HG03439 (cell line): ENCODE measurements around the gene DOLK.

Experiments used
- ATAC-seq: cut with Tn5 transposase; IDR thresholded peaks from one replicate; pipeline ENCODE4 v1.9.1; 2021; ENCODE audit warnings: mild to moderate bottlenecking, moderate library complexity; ENCODE audit not compliant: unreplicated experiment

The DOLK gene

DNA sequence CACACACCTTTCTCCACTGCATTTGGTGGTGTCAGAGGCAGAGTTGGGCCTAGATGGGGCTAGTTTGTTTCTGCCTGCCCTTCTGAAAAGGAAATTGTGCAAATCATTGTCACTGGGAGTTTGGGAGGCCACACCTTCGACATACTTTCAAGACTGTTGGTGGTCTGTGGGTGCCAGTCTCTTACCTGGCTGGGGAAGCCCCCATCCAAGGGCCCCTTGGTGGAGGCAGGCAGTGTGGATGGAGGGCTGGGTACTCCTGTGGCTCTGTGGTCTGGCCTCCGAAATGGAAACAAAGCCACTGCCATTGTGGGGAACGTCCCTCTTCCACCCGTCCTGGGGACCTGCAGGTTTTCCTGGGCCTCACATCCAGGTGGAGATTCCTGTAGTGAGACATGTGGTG is 37.5 kb downstream of the DOLK start:
- ATAC-seq: no peak

GRCh38 chr9:128908372-128908771 is 39.0 kb downstream of the DOLK start:
- no peak for ATAC-seq

DNA sequence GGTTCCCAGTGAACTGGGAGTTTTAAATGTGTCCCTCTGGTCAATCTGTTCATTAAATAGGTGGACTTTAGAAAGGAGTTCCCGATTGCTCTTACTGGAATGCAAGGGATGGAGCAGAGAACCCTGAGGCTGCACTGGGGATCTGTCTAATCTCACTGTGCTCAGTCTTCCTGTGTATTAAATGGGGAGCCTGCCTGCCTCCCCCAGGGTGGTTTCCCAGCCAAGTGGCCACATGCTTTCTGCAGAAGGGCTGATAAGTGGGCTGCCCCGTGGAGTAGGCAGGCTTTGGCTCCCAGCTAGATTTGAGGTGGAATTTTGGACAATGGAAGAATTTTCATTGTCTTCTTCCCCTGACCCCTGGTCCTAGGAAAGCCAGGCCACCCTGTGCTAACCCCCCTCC is 40.7 kb downstream of the DOLK start:
- no peak for ATAC-seq

- ATAC-seq: no peak
Observed at GRCh38 chr9:128905964-128906363, 41.4 kb downstream of the DOLK start.

DNA sequence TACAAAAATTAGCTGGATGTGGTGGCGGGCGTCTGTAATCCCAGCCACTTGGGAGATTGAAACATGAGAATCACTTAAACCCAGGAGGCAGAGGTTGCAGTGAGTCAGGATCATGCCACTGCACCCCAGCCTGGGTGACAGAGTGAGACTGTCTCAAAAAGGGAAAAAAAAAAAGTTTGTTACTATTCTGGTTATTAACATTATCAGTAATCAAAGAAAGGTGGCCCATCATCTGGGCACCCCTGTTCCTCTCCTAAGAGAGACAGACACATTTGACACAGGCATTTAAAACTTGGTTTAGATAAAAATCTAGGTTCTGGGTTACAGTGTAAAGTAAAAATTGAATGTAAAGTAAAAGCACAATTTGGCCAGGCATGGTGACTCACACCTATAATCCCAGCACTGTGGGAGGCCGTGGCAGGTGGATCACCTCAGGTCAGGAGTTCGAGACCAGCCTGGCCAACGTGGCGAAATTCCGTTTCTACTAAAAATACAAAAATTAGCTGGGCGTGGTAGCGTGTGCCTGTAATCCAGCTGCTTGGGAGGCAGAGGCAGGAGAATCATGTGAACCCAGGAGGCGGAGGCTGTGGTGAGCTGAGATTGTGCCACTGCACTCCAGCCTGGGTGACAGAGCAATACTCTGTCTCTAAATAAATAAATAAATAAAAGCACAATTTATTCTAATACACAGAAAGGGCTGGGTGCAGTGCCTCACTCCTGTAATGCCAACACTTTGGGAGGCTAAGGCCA is 43.4 kb downstream of the DOLK start:
- no peak for ATAC-seq

- no peak for ATAC-seq
Observed at GRCh38 chr9:128903079-128903461, 44.3 kb downstream of the DOLK start.

DNA sequence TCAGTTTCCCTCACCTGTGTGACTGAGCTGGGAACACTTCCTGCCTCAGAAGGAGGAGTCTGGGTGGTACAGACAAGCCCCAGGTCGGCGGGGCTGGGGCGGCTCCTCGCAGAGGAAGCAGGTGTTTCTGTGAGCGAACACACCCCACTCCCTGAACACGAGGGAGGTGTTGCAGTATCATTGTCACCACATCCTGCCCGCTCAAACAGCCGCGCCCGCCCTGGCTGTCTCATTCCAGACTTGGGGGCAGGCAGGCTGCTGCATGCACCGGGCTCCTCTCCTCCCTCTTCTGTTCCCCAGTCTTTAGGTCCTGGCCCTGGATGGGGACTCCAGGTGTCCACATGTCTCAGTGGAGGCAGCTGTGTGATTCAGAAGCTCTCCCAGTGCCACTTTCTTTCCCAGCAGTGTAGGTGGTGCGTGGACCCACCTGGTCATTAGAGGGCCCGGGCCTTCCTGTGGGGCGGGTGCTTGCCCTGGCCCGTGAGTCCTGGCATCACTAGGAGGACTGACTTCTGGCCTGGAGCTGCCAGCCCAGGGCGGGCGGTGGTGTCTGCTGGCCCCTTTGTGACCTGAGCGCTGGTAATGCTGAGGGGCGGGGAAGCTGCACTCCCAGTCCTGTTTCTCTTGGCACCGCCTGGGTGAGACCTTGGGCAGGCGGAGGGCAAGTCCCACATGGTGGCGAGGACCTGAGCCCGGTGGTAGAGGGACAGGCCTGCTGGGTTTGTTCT is 44.9 kb downstream of the DOLK start:
- ATAC-seq: no peak

GRCh38 chr9:128901822-128902221 is 45.6 kb downstream of the DOLK start:
- no peak for ATAC-seq

DNA sequence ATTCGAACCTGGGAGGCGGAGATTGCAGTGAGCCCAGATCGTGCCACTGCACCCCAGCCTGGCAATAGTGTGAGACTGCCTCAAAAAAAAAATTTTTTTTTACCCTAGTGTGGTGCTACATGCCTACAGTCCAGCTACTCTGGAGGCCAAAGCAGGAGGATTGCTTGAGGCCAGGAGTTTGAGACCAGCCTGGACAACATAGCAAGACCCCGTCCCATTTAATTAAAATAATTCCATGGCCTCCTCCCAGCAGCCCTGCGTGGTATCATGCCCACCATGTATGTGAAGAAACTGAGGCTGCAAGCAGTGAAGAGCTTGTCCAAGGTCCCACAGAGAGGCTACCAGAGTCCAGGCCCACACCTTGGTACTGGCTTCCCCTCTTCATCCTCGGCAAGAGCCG is 46.0 kb downstream of the DOLK start:
- no peak for ATAC-seq

GRCh38 chr9:128899566-128900322 is 47.7 kb downstream of the DOLK start:
- ATAC-seq: no peak

DNA sequence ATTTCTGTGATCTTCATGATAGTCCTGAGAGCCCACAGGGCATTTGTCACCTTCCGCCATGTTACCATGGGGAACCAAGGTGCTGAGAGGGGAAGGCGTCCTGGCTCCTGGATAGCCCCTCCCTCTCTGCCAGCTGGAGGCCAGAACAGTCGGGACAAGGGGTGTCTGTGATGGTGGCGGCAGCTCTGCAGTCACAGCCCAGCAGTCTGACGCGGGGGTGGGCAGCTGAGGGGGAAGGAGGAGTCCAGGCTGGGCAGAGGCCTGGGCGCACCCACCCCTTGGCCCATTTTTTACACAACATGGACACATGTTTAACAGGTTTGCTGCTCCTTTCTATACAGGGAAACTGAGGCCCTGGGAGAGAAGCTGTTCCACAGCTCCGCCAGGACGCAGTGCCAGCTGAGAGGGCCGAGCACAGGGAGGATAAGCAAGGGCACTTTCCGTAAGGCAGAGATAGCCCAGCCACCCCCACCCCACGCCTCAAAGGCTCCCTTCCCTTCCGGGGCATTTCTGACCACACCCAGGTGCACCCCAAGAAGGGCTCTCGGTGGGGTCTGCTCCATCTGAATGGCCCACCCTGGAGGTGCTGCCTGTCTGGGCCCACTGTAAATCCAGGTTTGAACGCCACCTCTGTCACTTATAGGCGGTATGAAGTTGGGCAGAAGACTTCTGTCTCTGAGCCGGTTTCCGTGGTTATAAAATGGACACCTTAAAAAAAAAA is 48.4 kb downstream of the DOLK start:
- ATAC-seq: no peak

DNA sequence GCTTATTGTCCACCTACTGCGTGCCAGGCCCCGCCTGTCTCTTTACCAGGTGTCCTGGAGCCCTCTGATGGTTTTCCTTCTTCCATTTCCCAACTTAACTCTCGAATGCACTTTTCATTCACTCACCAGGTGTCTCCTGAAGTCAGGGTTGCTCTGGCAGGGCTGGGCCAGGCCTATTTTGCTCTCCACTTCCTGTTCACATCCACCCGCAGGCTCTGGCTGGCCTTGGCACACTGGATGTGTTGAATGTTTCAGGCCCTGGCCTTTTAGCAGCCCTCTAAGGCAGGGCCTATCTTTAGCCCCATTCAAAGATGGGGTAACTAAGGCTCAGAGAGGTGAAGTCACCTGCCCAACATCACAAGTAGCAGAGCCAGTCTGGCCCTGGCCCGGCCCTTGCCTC is 49.0 kb downstream of the DOLK start:
- no peak for ATAC-seq

GRCh38 chr9:128895556-128895955 is 51.8 kb downstream of the DOLK start:
- no peak for ATAC-seq
